Stimulated activated naive B cell treated with anti-CD40 and anti-IgM and Interleukin-4, amounts not matched to agents 10 μg/mL and 1 μg/mL and 100 μg/mL, for 72 hours (primary cell): ENCODE measurements around the gene ITCH.
"Not testable (repeated sequence)": the region's sequence is repeated elsewhere in the genome, so short reads cannot be mapped to it uniquely, and the experiment has no call there.

Experiments used
- ATAC-seq, 2 donors: fragments of 150-1000 bp; cut with Tn5 transposase; replicated peaks; 2 replicates each; pipeline ENCODE4 v1.10.0; 2021; ENCODE audit warnings: moderate library complexity in 1 of 2
- DNase-seq: peaks from one replicate; pipeline ENCODE4 v3.0.0; 2021
- H3K27ac Mint-ChIP-seq: one replicate; pipeline ENCODE4 v1.8.0; 2022; ENCODE audit warnings: mild to moderate bottlenecking, mixed read lengths
- H3K27me3 Mint-ChIP-seq, 2 donors: one replicate each; pipeline ENCODE4 v1.8.0; 2022; ENCODE audit warnings: mixed read lengths in 2 of 2
- H3K36me3 Mint-ChIP-seq, 2 donors: one replicate each; pipeline ENCODE4 v1.8.0; 2022; ENCODE audit warnings: mixed read lengths in 2 of 2, mild to moderate bottlenecking in 1 of 2
- H3K4me1 Mint-ChIP-seq, 2 donors: one replicate each; pipeline ENCODE4 v1.8.0; 2022; ENCODE audit warnings: mixed read lengths in 2 of 2, mild to moderate bottlenecking in 1 of 2
- H3K4me3 Mint-ChIP-seq, 2 donors: one replicate each; pipeline ENCODE4 v1.8.0; 2022; ENCODE audit warnings: mild to moderate bottlenecking in 2 of 2, mixed read lengths in 2 of 2, moderate library complexity in 1 of 2
- H3K9me3 Mint-ChIP-seq, 2 donors: one replicate each; pipeline ENCODE4 v1.8.0; 2022; ENCODE audit warnings: mixed read lengths in 2 of 2, mild to moderate bottlenecking in 1 of 2

The ITCH gene

GRCh38 chr20:34431168-34431567 lies 68.1 kb downstream of the ITCH start:
- ATAC-seq, result no peak

DNA sequence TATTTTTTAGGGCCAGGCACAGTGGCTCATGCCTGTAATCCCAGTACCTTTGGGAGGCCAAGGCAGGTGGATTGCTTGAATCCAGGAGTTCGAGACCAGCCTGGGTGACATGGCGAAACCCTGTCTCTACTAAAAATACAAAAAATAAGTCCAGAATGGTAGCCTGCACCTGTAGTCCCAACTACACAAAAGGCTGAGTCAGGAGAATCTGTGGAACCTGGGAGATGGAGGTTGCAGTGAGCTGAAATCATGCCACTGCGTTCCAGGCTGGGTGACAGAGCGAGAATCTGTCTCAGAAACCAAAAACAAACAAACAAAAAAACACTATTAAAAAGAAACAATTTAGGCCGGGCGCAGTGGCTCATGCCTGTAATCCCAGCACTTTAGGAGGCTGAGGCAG lies 69.6 kb downstream of the ITCH start:
- H3K4me1 Mint-ChIP-seq, result peaks cover 33 to 55% of the 10 kb centered on the region in 2 donors
- H3K4me3 Mint-ChIP-seq, H3K9me3 Mint-ChIP-seq, DNase-seq, ATAC-seq, H3K27ac Mint-ChIP-seq, H3K27me3 Mint-ChIP-seq: not testable (repeated sequence)
- H3K36me3 Mint-ChIP-seq, result peaks cover 27 to 44% of the 10 kb centered on the region in 2 donors

More at GRCh38 chr20:34431168-34431567, 68.1 kb downstream of the ITCH start:
- H3K4me1 Mint-ChIP-seq, result peaks cover 25 to 40% of the 10 kb centered on the region in 2 donors
- peak overlapping the region; percentile 15 for H3K27ac Mint-ChIP-seq
- no peak for DNase-seq
- peaks cover 22 to 42% of the 10 kb centered on the region in 2 donors for H3K36me3 Mint-ChIP-seq
- H3K9me3 Mint-ChIP-seq, result peaks cover 0 to 2% of the 10 kb centered on the region in 2 donors
- H3K4me3 Mint-ChIP-seq, result no peak overlapping the region
- no peaks in the 10 kb centered on the region for H3K27me3 Mint-ChIP-seq

DNA sequence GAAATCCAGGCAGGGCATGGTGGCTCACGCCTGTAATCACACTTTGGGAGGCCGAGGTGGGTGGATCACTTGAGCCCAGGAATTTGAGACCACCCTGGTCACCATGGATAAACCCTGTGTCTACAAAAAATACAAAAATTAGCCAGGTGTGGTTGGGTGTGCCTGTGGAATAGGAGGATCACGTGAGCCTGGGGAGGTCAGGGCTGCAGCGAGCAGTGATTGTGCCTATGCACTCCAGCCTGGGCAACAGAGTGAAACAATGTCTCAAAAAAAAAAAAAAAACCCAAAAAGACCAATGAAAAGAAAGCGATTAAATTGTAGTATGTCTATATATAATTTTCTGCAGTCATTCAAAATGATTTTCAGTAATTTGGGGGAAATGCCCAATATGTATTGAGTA lies 70.3 kb downstream of the ITCH start:
- Mint-ChIP-seq H3K36me3 (peaks cover 27 to 43% of the 10 kb centered on the region in 2 donors), H3K27me3 (no peaks in the 10 kb centered on the region), H3K9me3 (peaks cover 0 to 2% of the 10 kb centered on the region in 2 donors), H3K4me3 (no peak overlapping the region), H3K27ac (no peak overlapping the region), H3K4me1 (peaks cover 33 to 59% of the 10 kb centered on the region in 2 donors)
- ATAC-seq, result no peak
- DNase-seq, result no peak

DNA sequence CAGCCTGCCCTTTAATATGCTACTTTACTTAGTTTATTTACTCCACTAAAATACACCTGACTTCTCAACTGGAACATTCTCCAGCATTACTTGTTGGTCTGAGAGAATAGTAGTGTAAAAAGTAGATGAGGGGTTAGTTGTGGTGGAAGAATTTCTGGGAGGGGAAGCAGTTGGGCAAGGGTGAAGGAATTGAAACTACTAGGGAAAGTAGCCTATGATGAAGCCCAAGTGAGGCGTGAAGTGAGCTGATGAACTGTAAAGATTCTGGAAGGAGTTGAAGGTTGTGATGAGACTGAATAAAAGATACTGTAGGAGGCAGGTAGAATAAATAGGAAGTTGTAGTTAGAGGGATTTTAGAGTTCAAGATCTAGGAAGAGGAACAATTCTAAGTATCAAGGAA lies 72.5 kb downstream of the ITCH start:
- Mint-ChIP-seq H3K4me3 (no peak overlapping the region), H3K27me3 (no peaks in the 10 kb centered on the region), H3K27ac (no peak overlapping the region), H3K4me1 (peaks cover 33 to 58% of the 10 kb centered on the region in 2 donors), H3K36me3 (peaks cover 27 to 38% of the 10 kb centered on the region in 2 donors), H3K9me3 (peaks cover 0 to 2% of the 10 kb centered on the region in 2 donors)
- peak; percentile 90 to 94 for ATAC-seq
- peak; percentile 20 for DNase-seq

DNA sequence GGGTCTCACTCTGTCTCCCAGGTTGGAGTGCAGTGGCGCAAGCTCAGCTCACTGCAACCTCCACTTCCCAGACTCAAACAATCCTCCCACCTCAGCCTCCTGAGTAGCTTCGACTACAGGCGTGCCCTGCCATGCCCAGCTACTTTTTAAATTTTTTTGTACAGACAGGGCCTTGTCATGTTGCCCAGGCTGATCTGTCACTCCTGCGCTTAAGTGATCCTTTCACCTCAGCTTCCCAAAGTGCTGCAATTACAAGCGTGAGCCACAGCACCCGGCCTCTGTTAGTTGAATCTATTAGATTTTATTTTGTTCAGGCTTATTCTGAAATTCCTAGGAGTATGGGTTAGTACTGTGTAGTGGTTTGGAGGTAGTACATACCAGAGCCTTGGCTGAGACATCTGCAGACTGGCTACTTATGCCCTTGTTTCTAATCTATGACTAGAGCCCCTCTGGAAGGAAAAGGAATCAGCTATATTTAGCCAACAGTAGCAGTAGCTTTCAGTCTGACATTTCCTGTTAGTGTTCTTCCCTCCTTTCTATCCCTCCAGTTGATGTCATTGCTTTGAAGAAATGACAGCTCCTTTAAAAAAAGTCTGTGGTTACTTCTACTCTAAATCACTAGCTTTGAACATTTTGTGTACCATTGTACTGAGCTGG lies 74.4 kb downstream of the ITCH start:
- H3K27me3 Mint-ChIP-seq, result no peaks in the 10 kb centered on the region
- H3K36me3 Mint-ChIP-seq, result peaks cover 23 to 37% of the 10 kb centered on the region in 2 donors

DNA sequence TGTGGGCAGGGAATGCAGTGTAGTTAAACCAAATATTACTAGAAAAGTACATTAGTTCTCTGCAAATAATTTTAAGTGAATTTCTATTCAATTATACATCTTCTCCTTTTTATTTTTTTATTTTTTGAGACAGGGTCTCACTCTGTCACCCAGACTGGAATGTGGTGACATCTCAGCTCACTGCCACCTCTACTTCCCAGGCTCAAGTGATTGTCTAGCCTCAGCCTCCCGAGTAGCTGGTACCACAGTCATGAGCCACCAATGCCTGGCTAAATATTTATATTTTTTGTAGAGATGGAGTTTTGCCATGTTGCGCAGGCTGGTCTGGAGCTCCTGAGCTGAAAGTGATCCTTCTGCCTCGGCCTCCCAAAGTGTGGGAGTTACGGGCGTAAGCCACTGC lies 76.1 kb downstream of the ITCH start:
- DNase-seq (no peak), ATAC-seq (no peak)
- Mint-ChIP-seq H3K27me3 (no peaks in the 10 kb centered on the region), H3K4me1 (peaks cover 22 to 40% of the 10 kb centered on the region in 2 donors), H3K27ac (no peak overlapping the region), H3K36me3 (peaks cover 23 to 35% of the 10 kb centered on the region in 2 donors), H3K4me3 (no peak overlapping the region), H3K9me3 (peaks cover 0 to 2% of the 10 kb centered on the region in 2 donors)

More for the DNA sequence above, 74.4 kb downstream of the ITCH start:
- no peak for ATAC-seq
- no peak for DNase-seq
- peaks cover 28 to 48% of the 10 kb centered on the region in 2 donors for H3K4me1 Mint-ChIP-seq
- H3K9me3 Mint-ChIP-seq, result peaks cover 0 to 2% of the 10 kb centered on the region in 2 donors
- H3K27ac Mint-ChIP-seq, result no peak overlapping the region
- no peak overlapping the region for H3K4me3 Mint-ChIP-seq

- not testable (repeated sequence) for H3K4me3 Mint-ChIP-seq, H3K9me3 Mint-ChIP-seq, DNase-seq, ATAC-seq, H3K27me3 Mint-ChIP-seq
- Mint-ChIP-seq H3K36me3 (peaks cover 30 to 44% of the 10 kb centered on the region in 2 donors), H3K4me1 (peaks cover 14 to 40% of the 10 kb centered on the region in 2 donors), H3K27ac (peak overlapping the region; percentile 20)
Measured at GRCh38 chr20:34441423-34441822, 78.3 kb downstream of the ITCH start.

DNA sequence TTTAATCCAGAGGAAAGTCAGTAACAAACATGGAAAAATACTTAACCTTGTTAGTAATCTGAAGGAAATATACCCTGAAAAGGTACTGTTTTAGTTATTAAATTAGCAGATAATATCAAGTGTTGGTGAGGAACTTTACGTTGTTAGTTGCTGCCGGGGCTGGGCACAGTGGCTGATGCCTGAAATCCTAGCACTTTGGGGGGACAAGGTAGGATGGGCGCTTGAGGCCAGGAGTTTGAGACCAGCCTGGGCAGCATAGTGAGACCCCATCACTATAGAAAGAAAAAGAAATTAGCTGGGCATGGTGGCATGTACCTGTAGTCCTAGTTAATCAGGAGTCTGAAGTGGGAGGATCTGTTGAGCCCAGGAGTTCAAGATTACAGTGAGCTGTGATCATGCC lies 80.5 kb downstream of the ITCH start:
- no peaks in the 10 kb centered on the region for H3K27me3 Mint-ChIP-seq
- peak overlapping the region; percentile 69 for H3K27ac Mint-ChIP-seq
- DNase-seq (no peak), ATAC-seq (no peak)
- peaks cover 10 to 38% of the 10 kb centered on the region in 2 donors for H3K4me1 Mint-ChIP-seq
- peaks cover 39 to 53% of the 10 kb centered on the region in 2 donors for H3K36me3 Mint-ChIP-seq
- H3K4me3 Mint-ChIP-seq, result no peak overlapping the region
- no peaks in the 10 kb centered on the region for H3K9me3 Mint-ChIP-seq

DNA sequence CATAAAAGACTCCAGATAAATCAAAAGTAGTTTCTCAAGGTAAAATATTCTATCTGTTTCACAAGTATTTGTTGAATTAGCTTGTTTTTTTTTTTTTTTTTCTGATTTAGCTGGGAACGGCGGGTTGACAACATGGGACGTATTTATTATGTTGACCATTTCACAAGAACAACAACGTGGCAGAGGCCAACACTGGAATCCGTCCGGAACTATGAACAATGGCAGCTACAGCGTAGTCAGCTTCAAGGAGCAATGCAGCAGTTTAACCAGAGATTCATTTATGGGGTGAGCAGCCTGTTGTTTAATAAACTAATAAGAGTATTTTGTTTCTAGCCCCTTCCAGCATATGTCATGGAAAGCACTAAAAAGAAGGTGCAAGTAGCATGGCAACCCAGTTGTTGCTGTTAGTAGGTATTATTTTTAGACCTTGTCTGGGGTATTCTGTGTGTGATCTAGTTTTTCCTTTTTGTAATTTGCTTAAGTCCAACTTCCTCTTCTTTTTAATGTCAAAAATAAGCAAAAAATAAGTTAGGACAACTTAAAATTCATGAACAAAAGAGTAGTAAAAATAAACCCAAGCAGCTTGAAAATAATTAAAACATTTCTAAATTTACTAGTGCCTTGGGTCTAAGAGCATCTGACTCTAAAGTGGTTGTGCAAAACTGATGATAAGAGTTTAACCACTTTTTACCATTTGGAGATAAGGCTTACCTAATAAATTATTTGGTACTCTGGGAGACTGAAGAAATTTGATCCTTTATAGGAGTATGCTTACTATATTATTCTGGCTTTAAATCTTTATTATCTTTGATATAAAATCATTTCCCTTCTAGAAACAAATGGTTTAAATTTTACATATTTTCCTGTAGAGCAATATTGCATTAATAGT lies 82.3 kb downstream of the ITCH start:
- ATAC-seq (peak; percentile 74), DNase-seq (no peak)
- Mint-ChIP-seq H3K4me1 (peaks cover 12 to 38% of the 10 kb centered on the region in 2 donors), H3K9me3 (no peaks in the 10 kb centered on the region), H3K4me3 (peak overlapping the region in 1 of 2 donors; percentile 35), H3K27me3 (no peaks in the 10 kb centered on the region), H3K27ac (peak overlapping the region; percentile 85), H3K36me3 (peaks cover 44 to 59% of the 10 kb centered on the region in 2 donors)

DNA sequence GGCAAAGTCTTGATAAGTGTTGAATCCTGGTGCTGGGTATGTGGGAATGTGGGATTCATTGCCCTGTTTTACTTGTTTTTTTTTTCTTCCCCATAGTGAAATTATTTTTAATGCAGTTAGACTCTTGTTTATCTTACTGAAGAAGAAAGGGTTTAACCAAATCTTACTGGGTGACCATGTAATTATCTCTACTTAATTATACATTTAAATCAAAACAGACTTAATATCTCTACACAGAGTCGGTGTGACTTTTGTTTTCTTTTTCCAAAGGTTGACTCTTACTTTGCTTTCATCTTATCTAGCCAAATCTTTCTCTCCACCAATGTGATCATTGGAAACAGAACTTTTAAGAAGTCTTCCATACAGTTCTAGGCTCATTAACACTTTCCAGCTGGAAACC lies 85.4 kb downstream of the ITCH start:
- H3K27me3 Mint-ChIP-seq, result no peaks in the 10 kb centered on the region
- no peak for ATAC-seq
- H3K9me3 Mint-ChIP-seq, result no peaks in the 10 kb centered on the region
- peaks cover 12 to 38% of the 10 kb centered on the region in 2 donors for H3K4me1 Mint-ChIP-seq
- no peak overlapping the region for H3K4me3 Mint-ChIP-seq
- H3K36me3 Mint-ChIP-seq, result peaks cover 52 to 60% of the 10 kb centered on the region in 2 donors
- no peak for DNase-seq
- H3K27ac Mint-ChIP-seq, result peak overlapping the region; percentile 59

- Mint-ChIP-seq H3K4me1 (peaks cover 9 to 30% of the 10 kb centered on the region in 2 donors), H3K27me3 (no peaks in the 10 kb centered on the region), H3K9me3 (no peaks in the 10 kb centered on the region), H3K27ac (no peak overlapping the region), H3K4me3 (no peak overlapping the region), H3K36me3 (peaks cover 43 to 54% of the 10 kb centered on the region in 2 donors)
- ATAC-seq (no peak), DNase-seq (no peak)
Measured at GRCh38 chr20:34449674-34450592, 86.9 kb downstream of the ITCH start.

DNA sequence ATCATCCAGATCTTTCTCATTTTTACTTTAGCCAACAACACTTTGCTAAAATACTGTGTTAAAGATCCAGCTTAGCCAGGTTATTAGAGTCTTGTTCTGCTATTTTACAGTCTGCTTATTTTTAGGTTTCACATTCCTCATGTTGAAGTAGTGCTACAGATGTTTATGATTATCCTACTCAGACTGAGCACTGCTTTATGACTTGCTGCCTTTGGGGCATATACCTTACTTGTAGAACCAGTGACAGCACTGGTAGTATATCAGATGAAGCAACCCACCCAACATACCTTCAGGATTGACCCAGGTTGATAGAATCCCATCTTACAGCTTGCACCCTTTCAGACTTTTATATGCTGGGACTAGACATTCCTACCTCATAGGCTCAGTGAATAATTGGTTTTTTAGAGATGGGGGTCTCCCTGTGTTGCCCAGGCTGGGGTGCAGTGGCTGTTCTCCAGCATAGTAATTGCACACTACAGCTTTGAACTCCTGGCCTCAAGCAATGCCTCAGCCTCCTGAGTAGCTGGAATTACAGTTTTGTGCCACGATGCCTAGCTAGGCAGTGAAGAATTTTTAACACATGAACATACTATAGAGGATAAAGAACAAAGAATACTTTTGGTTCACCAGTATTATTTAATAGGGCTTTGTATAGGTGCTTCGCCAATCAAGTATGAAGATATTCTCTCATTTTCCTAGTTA lies 89.4 kb downstream of the ITCH start:
- DNase-seq (no peak), ATAC-seq (no peak)
- H3K27me3 Mint-ChIP-seq, result no peaks in the 10 kb centered on the region
- H3K4me3 Mint-ChIP-seq, result no peak overlapping the region
- H3K4me1 Mint-ChIP-seq, result peaks cover 2 to 9% of the 10 kb centered on the region in 2 donors
- no peak overlapping the region for H3K27ac Mint-ChIP-seq
- H3K9me3 Mint-ChIP-seq, result no peaks in the 10 kb centered on the region
- H3K36me3 Mint-ChIP-seq, result peaks cover 32 to 37% of the 10 kb centered on the region in 2 donors

- no peaks in the 10 kb centered on the region for H3K9me3 Mint-ChIP-seq
- no peak overlapping the region for H3K4me3 Mint-ChIP-seq
- no peak for DNase-seq
- H3K4me1 Mint-ChIP-seq, result peaks cover 9 to 30% of the 10 kb centered on the region in 2 donors
- H3K36me3 Mint-ChIP-seq, result peaks cover 22 to 42% of the 10 kb centered on the region in 2 donors
- H3K27ac Mint-ChIP-seq, result peak overlapping the region; percentile 31
- no peaks in the 10 kb centered on the region for H3K27me3 Mint-ChIP-seq
- ATAC-seq, result no peak
Measured at GRCh38 chr20:34458631-34459030, 95.6 kb downstream of the ITCH start.
